OCI-LY1 (cell line): Measurements from ENCODE around the gene SERPINA9.

Source experiments
- H2AFZ ChIP-seq: fragments of 200-600 bp; sonication (generic), shearing (Covaris generic); 2 replicates; pipeline ENCODE4 v1.6.0; 2014; ENCODE audit warnings: antibody characterized with exemption, mild to moderate bottlenecking, low read length
- H3F3A ChIP-seq: fragments of 200-600 bp; sonication (generic), shearing (Covaris generic); 2 replicates; pipeline ENCODE4 v1.6.0; 2014; ENCODE audit warnings: mild to moderate bottlenecking, antibody characterized with exemption, low read length, moderate library complexity; ENCODE audit not compliant: insufficient read depth
- H3K27ac ChIP-seq: fragments of 200-600 bp; sonication (generic); 2 replicates; pipeline ENCODE4 v1.5.1; 2014; ENCODE audit warnings: low read length, mixed run types, mild to moderate bottlenecking, low read depth; ENCODE audit not compliant: poor library complexity, severe bottlenecking
- H3K27me3 ChIP-seq: fragments of 200-600 bp; sonication (generic); 2 replicates; pipeline ENCODE4 v1.6.0; 2014; ENCODE audit warnings: antibody characterized with exemption, mild to moderate bottlenecking, low read length, moderate library complexity; ENCODE audit not compliant: insufficient read depth
- H3K36me3 ChIP-seq: fragments of 200-600 bp; sonication (generic); 2 replicates; pipeline ENCODE4 v1.6.1; 2014; ENCODE audit warnings: mild to moderate bottlenecking, antibody characterized with exemption, low read length, moderate library complexity, mixed read lengths; ENCODE audit not compliant: insufficient read depth
- H3K4me1 ChIP-seq: fragments of 200-600 bp; sonication (generic); 2 replicates; pipeline ENCODE4 v1.5.1; 2014; ENCODE audit warnings: mild to moderate bottlenecking, low read length, moderate library complexity; ENCODE audit not compliant: insufficient read depth, severe bottlenecking
- H3K4me2 ChIP-seq: fragments of 200-600 bp; sonication (generic), shearing (Covaris generic); 2 replicates; pipeline ENCODE4 v1.6.1; 2014; ENCODE audit warnings: low read length
- H3K4me3 ChIP-seq: fragments of 200-600 bp; sonication (generic); 2 replicates; pipeline ENCODE4 v1.5.1; 2014; ENCODE audit warnings: low read length, low read depth, mild to moderate bottlenecking, mixed read lengths; ENCODE audit not compliant: poor library complexity, severe bottlenecking
- H3K79me2 ChIP-seq: fragments of 200-600 bp; shearing (Covaris generic); 2 replicates; pipeline ENCODE4 v1.6.1; 2016; ENCODE audit warnings: mixed run types, low read length, mixed read lengths; ENCODE audit not compliant: insufficient read depth
- H3K9ac ChIP-seq: fragments of 200-600 bp; sonication (generic), shearing (Covaris generic); 2 replicates; pipeline ENCODE4 v1.6.1; 2014; ENCODE audit warnings: mild to moderate bottlenecking, low read length, mixed read lengths
- H3K9me2 ChIP-seq: fragments of 200-600 bp; sonication (generic), shearing (Covaris generic); 2 replicates; pipeline ENCODE4 v1.6.1; 2014; ENCODE audit warnings: low read depth, mild to moderate bottlenecking, low read length, mixed read lengths
- H3K9me3 ChIP-seq: fragments of 200-600 bp; shearing (Covaris generic); 2 replicates; pipeline ENCODE4 v1.6.1; 2014; ENCODE audit warnings: low read length, mixed read lengths
- H4K20me1 ChIP-seq: fragments of 200-600 bp; sonication (generic), shearing (Covaris generic); 2 replicates; pipeline ENCODE4 v1.6.0; 2016; ENCODE audit warnings: mild to moderate bottlenecking, low read length; ENCODE audit not compliant: insufficient read depth
- EZH2 ChIP-seq: fragments of 200-600 bp; sonication (generic), shearing (Covaris generic); IDR thresholded peaks from 2 replicates; pipeline ENCODE4 v1.8.0; 2017; ENCODE audit warnings: borderline replicate concordance, mixed run types, mild to moderate bottlenecking, antibody characterized with exemption, low read length, moderate library complexity, mixed read lengths
- TF ChIP-seq, protein P1 (sequence below): fragments of 200-600 bp; sonication (generic), shearing (Covaris generic); IDR thresholded peaks from 2 replicates; pipeline ENCODE4 v1.5.1; 2017; ENCODE audit warnings: mild to moderate bottlenecking, antibody characterized with exemption, low read length, moderate library complexity, mixed read lengths

The SERPINA9 gene

DNA sequence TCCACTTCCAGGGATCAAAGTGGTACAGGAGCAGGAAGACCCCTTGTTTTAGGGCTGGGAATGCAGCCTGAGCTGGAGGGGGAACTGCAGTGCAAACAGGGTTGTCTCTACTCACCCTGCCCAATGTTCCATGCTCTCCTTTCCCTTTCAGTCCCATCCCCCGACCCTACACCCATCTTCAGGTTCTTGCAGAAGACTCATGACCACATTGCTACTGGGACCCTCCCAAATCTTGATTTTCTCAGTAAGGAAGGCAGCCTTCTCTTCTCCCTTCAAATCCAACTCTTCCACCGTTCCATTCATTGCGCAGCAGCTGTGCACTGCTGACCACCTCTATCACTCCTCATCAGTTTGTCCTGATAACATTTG lies 25.3 kb downstream of the SERPINA9 start:
- Histone ChIP-seq H3K4me1 (no peaks in the 10 kb centered on the region), H3K4me3 (no peak overlapping the region), H3K27ac (no peak overlapping the region), H3K79me2 (no peaks in the 10 kb centered on the region), H2AFZ (no peak overlapping the region), H3K9ac (no peak overlapping the region), H3K4me2 (no peak overlapping the region), H4K20me1 (no peaks in the 10 kb centered on the region), H3K9me2 (no peaks in the 10 kb centered on the region), H3F3A (no peaks in the 10 kb centered on the region), H3K9me3 (no peaks in the 10 kb centered on the region), H3K36me3 (no peaks in the 10 kb centered on the region), H3K27me3 (0 out of 2 replicates have a peak, but pooled peaks cover 12% of the 10 kb centered on the region)
- TF ChIP-seq, protein P1, sequence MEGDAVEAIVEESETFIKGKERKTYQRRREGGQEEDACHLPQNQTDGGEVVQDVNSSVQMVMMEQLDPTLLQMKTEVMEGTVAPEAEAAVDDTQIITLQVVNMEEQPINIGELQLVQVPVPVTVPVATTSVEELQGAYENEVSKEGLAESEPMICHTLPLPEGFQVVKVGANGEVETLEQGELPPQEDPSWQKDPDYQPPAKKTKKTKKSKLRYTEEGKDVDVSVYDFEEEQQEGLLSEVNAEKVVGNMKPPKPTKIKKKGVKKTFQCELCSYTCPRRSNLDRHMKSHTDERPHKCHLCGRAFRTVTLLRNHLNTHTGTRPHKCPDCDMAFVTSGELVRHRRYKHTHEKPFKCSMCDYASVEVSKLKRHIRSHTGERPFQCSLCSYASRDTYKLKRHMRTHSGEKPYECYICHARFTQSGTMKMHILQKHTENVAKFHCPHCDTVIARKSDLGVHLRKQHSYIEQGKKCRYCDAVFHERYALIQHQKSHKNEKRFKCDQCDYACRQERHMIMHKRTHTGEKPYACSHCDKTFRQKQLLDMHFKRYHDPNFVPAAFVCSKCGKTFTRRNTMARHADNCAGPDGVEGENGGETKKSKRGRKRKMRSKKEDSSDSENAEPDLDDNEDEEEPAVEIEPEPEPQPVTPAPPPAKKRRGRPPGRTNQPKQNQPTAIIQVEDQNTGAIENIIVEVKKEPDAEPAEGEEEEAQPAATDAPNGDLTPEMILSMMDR, result no peak
- TF ChIP-seq EZH2, result no peak

DNA sequence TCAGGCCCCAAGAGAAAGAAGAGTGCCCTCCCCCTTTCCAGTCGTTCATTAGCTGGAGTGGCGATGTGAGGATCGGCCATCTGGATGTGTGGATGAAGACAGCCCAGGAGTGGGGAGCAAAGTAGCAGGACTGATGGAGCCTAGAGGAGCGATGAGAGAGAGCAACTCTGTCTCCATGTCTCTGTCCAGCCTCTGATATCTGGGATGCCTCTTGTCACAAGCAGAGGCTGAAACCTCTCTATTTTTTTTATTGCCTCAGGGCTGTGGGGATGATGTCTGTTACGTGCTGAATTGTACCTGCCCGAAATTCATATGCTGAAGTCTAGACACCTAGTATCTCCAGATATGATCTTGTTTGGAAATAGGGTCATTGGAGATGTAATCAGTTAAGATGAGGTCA lies 26.1 kb downstream of the SERPINA9 start:
- no peaks in the 10 kb centered on the region for H3K9me3 ChIP-seq
- H3K36me3 ChIP-seq, result no peaks in the 10 kb centered on the region
- TF ChIP-seq, protein P1, result no peak
- TF ChIP-seq EZH2, result no peak
- H3F3A ChIP-seq, result no peaks in the 10 kb centered on the region
- H3K9me2 ChIP-seq, result no peaks in the 10 kb centered on the region
- no peak overlapping the region for H3K9ac ChIP-seq
- H3K4me1 ChIP-seq, result no peaks in the 10 kb centered on the region
- H3K4me2 ChIP-seq, result no peak overlapping the region
- H3K27me3 ChIP-seq, result 0 out of 2 replicates have a peak, but pooled peaks cover 12% of the 10 kb centered on the region
- H3K4me3 ChIP-seq, result no peak overlapping the region
- H3K79me2 ChIP-seq, result no peaks in the 10 kb centered on the region
- no peak overlapping the region for H2AFZ ChIP-seq
- H3K27ac ChIP-seq, result no peak overlapping the region
- H4K20me1 ChIP-seq, result no peaks in the 10 kb centered on the region

DNA sequence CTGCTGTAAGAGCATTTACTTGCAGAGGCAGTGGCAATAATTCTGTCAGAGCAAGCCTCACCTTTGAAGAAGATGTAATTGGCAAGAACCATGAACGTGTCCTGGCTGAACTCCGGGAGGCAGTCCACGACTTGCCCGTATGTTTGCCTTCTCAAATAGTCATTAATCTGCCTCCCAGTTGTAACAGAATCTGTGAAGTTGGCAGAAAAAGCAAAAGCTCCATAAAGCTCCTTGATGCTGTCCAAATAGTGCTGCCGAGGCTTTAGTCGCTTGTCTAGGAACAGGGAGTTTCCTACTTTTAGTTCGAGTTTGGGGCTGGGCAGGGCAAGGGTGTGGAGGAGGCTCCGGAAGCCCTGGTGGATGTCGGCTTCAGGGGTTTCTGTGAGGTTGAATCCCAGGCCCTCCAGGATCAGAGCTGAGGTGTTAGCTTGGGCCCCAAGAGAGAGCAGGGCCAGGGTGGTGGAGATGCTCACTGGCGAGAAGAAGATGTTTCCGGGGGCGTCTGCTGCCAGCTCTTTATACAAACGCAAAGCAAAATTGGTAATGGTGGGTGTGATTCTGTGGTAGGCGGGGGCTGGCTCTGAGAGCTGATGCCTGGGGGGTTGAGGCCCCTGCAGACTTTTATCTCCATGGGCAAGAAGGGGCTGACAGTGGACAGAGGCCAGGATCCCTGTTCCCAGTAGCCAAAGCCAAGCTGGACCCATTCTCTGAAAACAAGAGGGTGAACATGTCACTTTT lies 27.8 kb downstream of the SERPINA9 start:
- Histone ChIP-seq H3K4me3 (no peak overlapping the region), H3K9me3 (no peaks in the 10 kb centered on the region), H3F3A (no peaks in the 10 kb centered on the region), H3K27me3 (0 out of 2 replicates have a peak, but pooled peaks cover 12% of the 10 kb centered on the region), H4K20me1 (no peaks in the 10 kb centered on the region), H3K79me2 (no peaks in the 10 kb centered on the region), H2AFZ (no peak overlapping the region), H3K9ac (no peak overlapping the region), H3K4me2 (no peak overlapping the region), H3K4me1 (no peaks in the 10 kb centered on the region), H3K9me2 (no peaks in the 10 kb centered on the region), H3K27ac (no peak overlapping the region), H3K36me3 (no peaks in the 10 kb centered on the region)
- no peak for TF ChIP-seq EZH2
- TF ChIP-seq, protein P1, result no peak
